Stimulated activated naive CD8-positive, alpha-beta T cell treated with anti-CD3 and anti-CD28 coated beads, Interleukin-15, amount 100 ng/mL, for 72 hours (primary cell): ENCODE data around the gene NDUFB8.

ENCODE experiments used
- ATAC-seq: fragments of 150-1000 bp; cut with Tn5 transposase; 2 replicates; pipeline ENCODE4 v1.10.0; 2021; ENCODE audit warnings: mild to moderate bottlenecking, moderate library complexity
- DNase-seq, 2 donors: peaks; one replicate each; pipeline ENCODE4 v3.0.0; 2021 to 2022
- H3K27ac Mint-ChIP-seq, 2 donors: one replicate each; pipeline ENCODE4 v1.8.0; 2022; ENCODE audit warnings: mild to moderate bottlenecking in 2 of 2, mixed read lengths in 2 of 2, moderate library complexity in 2 of 2
- H3K27me3 Mint-ChIP-seq: one replicate; pipeline ENCODE4 v1.8.0; 2022; ENCODE audit warnings: mixed read lengths
- H3K4me1 Mint-ChIP-seq: one replicate; pipeline ENCODE4 v1.8.0; 2022; ENCODE audit warnings: mild to moderate bottlenecking, mixed read lengths
- H3K4me3 Mint-ChIP-seq, 2 donors: one replicate each; pipeline ENCODE4 v1.8.0; 2022; ENCODE audit warnings: mild to moderate bottlenecking in 2 of 2, mixed read lengths in 2 of 2, moderate library complexity in 1 of 2
- H3K9me3 Mint-ChIP-seq, 2 donors: one replicate each; pipeline ENCODE4 v1.8.0; 2022; ENCODE audit warnings: mixed read lengths in 2 of 2

NDUFB8 gene

DNA sequence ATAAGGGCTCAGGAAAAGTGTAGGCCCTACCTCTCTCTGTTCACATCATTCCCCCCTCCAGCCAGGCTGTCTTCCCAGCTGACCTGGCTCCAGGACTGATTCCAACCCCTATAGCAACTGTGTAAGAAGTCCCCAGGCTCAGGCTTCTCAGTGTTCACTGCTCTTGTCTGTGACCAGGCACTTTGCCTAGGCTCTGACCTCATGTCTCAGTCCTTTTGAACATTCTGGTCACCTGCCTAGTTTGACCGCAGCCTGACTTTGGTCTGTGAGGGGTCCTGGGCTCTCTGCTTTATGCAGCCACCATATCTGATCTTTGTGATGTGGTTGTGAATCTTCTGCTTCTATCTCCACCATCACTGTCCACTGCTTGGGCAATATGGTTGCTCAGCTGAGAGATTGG lies 30.6 kb upstream of the NDUFB8 start:
- no peaks in the 10 kb centered on the region for H3K9me3 Mint-ChIP-seq
- DNase-seq, result no peak

DNA sequence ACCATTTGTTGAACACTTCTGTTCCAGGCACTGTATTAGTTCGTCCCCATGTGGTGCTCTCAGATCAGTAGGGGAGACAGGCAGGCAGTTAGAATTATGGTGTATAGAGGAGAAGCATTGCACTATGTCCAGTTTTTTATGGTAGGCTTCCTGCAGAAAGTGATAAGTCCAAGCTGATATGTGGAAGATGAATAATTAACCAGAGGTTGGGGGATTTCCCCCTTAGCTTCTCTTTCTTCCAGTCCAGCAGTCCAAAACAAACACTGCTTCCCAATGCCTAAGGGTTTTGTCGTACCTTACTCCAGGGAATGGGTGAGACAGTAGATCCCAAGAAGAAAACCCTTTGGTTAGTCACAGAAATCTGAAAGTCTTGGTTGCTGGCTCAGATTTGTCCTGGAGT lies 25.2 kb upstream of the NDUFB8 start:
- DNase-seq, result no peak
- Mint-ChIP-seq H3K4me1 (no peaks in the 10 kb centered on the region), H3K9me3 (no peaks in the 10 kb centered on the region), H3K4me3 (no peak overlapping the region), H3K27me3 (no peaks in the 10 kb centered on the region), H3K27ac (no peak overlapping the region)
- ATAC-seq, result no peak

More for the DNA sequence above, 30.6 kb upstream of the NDUFB8 start:
- no peak overlapping the region for H3K27ac Mint-ChIP-seq
- ATAC-seq, result no peak
- no peak overlapping the region for H3K4me3 Mint-ChIP-seq
- peaks cover 22% of the 10 kb centered on the region for H3K4me1 Mint-ChIP-seq
- no peaks in the 10 kb centered on the region for H3K27me3 Mint-ChIP-seq

DNA sequence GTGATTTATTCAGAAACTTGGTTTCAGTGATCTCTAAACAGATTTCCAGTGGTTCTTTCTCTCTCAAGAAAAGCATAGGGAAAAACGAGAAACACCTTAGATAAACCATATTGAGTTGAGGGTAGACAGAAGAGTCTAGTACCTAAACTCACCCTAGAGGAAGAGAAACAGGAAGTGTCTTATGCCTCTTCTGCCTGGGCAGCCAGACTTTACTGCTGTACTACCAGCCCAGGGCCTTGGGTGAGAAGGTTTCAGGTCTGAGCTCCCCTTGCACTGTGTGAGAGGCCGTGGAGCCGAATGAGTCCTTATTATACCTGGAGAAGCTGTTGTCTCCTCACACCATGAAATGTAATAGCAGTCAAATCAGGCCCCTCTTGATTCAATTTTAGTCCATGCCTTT lies 24.3 kb upstream of the NDUFB8 start:
- ATAC-seq, result no peak
- H3K27ac Mint-ChIP-seq, result no peak overlapping the region
- H3K9me3 Mint-ChIP-seq, result no peaks in the 10 kb centered on the region
- no peak for DNase-seq
- no peaks in the 10 kb centered on the region for H3K27me3 Mint-ChIP-seq
- H3K4me1 Mint-ChIP-seq, result no peaks in the 10 kb centered on the region
- no peak overlapping the region for H3K4me3 Mint-ChIP-seq

DNA sequence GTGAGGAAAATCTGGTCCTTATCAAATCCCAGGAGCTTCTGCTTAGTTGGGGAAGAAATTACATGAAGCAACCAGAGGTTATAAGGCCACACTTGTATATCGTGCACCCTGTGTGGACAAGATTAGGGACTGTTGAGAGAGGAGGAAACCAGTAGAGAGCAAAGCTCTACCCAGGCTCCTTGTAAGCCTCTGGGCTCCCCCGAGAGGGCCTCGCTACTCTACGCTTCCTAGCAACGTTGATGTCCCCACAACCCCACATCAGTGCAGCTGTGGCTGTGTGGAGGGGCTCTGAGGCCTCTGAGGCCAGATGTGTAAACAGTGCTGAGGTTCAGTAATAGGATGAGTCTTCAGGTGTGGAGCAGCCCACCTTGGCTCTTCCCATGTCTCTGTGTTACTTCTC lies 22.1 kb upstream of the NDUFB8 start:
- Mint-ChIP-seq H3K27me3 (no peaks in the 10 kb centered on the region), H3K4me3 (no peak overlapping the region), H3K9me3 (no peaks in the 10 kb centered on the region), H3K4me1 (no peaks in the 10 kb centered on the region), H3K27ac (no peak overlapping the region)
- no peak for ATAC-seq
- no peak for DNase-seq

DNA sequence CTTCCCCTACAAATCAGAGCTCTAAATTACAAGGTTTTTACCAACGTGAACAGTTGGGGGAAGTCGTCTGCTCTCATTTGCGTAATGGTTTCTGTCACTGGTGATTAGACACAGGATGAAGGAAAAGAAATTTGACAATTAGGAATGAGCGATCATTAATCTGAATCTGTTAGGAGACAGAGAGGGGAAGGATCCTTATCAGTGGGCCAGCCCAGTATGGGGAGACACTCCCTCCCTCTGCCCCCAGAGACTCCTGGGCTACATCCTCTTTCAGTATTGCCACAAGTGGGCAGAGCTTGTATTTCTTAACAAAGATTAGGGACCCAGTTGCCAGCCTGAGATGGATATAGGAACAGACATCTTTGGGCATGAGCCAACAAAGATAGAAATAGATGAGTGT lies 21.5 kb upstream of the NDUFB8 start:
- H3K27me3 Mint-ChIP-seq, result no peaks in the 10 kb centered on the region
- H3K9me3 Mint-ChIP-seq, result no peaks in the 10 kb centered on the region
- DNase-seq (no peak), ATAC-seq (no peak)
- H3K27ac Mint-ChIP-seq, result peak overlapping the region in 1 of 2 donors; percentile 21
- no peaks in the 10 kb centered on the region for H3K4me1 Mint-ChIP-seq
- H3K4me3 Mint-ChIP-seq, result no peak overlapping the region

DNA sequence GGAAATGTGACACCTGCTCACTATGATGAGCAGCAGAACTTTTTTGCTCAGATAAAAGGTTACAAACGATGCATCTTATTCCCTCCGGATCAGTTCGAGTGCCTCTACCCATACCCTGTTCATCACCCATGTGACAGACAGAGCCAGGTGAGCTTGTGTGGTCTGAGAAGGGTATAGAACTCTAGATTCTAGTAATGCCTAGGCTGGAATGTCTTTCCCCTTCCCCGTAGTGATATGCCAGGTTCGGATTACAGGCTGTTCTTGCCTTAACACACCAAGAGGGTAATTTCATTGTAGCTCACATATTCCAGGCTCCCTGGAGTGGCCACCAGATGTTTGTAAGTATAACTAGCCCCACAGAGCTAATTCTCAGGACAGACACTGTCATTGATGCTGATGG lies 15.3 kb upstream of the NDUFB8 start:
- Mint-ChIP-seq H3K4me3 (no peak overlapping the region), H3K27ac (no peak overlapping the region), H3K9me3 (no peaks in the 10 kb centered on the region), H3K27me3 (no peaks in the 10 kb centered on the region), H3K4me1 (no peaks in the 10 kb centered on the region)
- DNase-seq, result no peak
- no peak for ATAC-seq

DNA sequence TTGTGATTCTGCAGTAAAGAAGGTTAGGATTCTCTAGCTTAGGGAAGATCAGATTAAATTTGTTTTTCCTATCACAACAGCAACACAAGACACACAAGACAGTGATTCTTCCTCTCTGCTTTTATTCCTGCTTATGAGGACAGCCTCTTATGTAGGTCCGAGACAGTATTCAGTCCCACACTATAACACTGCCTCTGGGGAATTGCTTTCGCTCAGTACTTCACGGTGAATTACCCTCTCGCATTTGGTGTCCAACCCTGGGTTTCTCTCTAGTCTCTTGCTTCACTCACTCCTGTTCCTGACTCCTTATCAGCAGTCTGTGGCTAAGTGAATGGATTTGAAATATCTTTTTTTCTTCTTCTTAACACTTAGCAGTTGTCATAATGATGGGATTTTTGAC lies 7.8 kb upstream of the NDUFB8 start:
- Mint-ChIP-seq H3K27me3 (no peaks in the 10 kb centered on the region), H3K4me1 (no peaks in the 10 kb centered on the region), H3K9me3 (no peaks in the 10 kb centered on the region), H3K27ac (no peak overlapping the region), H3K4me3 (peak overlapping the region; percentile 21 to 68)
- no peak for DNase-seq
- no peak for ATAC-seq

DNA sequence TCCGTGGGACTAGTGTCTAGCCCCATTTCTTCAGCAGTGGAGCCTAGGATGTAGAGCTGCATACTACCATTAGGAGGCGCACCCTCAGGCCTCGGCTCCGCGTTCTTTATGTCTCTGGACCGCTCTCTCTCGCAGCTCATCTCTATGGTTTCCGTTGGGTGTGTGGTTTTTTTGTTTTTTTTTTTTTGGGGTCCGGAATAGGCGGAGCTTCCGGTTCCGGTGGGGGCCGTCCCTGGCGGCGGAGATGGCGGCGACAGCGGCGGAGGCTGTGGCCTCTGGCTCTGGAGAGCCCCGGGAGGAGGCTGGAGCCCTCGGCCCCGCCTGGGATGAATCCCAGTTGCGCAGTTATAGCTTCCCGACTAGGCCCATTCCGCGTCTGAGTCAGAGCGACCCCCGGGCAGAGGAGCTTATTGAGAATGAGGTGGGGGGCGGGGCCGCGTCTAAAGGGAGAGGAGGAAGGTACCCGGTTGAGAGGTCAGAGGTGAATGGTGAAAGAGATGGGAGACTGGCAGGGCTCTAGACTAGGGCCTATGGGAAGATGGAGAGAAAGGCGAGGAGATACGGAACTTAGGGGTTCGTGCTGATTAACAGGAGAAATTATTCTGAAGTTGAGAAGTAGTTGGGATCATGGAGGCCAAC lies 6.2 kb upstream of the NDUFB8 start, which contains the start of gene HIF1AN:
Gene HIF1AN (plus strand): TSS at position 229 of the 639 bp plus-strand sequence. CDS start 16 bp downstream, at position 245.
- Mint-ChIP-seq H3K9me3 (no peaks in the 10 kb centered on the region), H3K4me3 (peak within 1 kb of the TSS in 1 of 2 donors; percentile 57), H3K27ac (peak within 1 kb of the TSS; percentile 19 to 58), H3K27me3 (no peaks in the 10 kb centered on the region), H3K4me1 (peaks cover 11% of the 10 kb centered on the region)
- DNase-seq (peak; percentile 86 to 92), ATAC-seq (peak; percentile 96)

DNA sequence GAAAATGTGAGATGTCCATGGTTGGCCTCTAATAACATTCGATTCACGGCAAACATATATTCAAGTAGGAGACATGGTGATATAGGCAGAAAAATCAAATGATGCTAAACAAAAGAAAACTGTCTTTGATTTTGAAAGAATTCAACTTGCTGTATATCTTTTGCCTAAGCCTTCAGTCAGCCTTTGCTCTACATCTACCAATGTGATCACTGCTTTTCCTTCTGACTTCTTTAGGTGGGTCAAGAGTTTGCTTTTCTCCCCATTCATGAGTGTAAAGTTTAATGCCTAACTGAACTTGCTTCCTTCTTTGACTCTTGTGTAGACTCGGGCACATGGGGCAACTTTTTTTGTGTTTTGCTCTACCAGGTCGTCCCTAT lies 5.7 kb upstream of the NDUFB8 start:
- H3K9me3 Mint-ChIP-seq, result no peaks in the 10 kb centered on the region
- ATAC-seq (peak; percentile 36), DNase-seq (no peak)
- H3K4me3 Mint-ChIP-seq, result no peak overlapping the region
- no peak overlapping the region for H3K27ac Mint-ChIP-seq
- H3K27me3 Mint-ChIP-seq, result no peaks in the 10 kb centered on the region
- H3K4me1 Mint-ChIP-seq, result peaks cover 13% of the 10 kb centered on the region

DNA sequence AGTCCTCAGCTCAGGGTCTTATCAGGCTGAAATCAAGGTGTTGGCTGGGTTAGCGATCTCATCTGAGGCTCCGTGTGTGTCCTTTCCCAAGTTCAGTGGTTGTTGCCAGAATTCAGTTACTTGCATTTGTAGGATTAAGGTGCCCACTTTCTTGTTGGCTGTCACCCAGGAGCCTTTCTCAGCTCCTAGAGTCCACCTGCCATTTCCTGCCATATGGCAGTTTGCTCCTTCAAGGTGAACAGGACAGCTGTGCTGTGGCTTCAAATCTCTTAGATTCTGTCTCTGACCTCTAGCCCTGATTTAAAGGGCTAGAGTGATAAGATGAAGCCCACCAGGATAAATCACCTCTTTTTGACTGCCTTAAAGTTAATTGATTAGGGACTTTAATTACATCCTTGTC lies 5.1 kb upstream of the NDUFB8 start:
- H3K9me3 Mint-ChIP-seq, result no peaks in the 10 kb centered on the region
- H3K4me3 Mint-ChIP-seq, result peak overlapping the region in 1 of 2 donors; percentile 57
- ATAC-seq (no peak), DNase-seq (no peak)
- H3K27me3 Mint-ChIP-seq, result no peaks in the 10 kb centered on the region
- H3K4me1 Mint-ChIP-seq, result peaks cover 19% of the 10 kb centered on the region
- peak overlapping the region in 1 of 2 donors; percentile 58 for H3K27ac Mint-ChIP-seq

DNA sequence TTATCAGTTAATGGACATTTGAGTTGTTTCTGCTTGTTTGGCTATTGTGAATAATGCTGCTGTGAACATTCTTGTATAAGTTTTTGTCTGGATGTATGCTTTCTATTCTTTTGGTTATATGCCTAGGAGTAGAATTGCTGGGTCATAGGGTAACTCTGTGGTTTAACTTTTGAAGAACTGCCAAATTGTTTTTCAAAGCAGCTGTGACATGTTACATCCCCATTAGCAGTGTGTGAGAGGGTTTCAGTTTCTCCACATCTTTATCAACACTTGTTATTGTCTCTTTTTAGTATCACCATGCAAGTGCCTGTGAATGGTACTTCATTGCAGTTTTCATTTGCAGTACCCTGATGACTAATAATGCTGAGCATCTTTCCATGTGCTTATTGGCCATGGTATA lies 2.1 kb upstream of the NDUFB8 start:
- ATAC-seq, result peak; percentile 39
- H3K27ac Mint-ChIP-seq, result no peak overlapping the region
- DNase-seq, result no peak
- no peaks in the 10 kb centered on the region for H3K9me3 Mint-ChIP-seq
- H3K4me1 Mint-ChIP-seq, result peaks cover 22% of the 10 kb centered on the region
- no peaks in the 10 kb centered on the region for H3K27me3 Mint-ChIP-seq
- peak overlapping the region in 1 of 2 donors; percentile 64 for H3K4me3 Mint-ChIP-seq

DNA sequence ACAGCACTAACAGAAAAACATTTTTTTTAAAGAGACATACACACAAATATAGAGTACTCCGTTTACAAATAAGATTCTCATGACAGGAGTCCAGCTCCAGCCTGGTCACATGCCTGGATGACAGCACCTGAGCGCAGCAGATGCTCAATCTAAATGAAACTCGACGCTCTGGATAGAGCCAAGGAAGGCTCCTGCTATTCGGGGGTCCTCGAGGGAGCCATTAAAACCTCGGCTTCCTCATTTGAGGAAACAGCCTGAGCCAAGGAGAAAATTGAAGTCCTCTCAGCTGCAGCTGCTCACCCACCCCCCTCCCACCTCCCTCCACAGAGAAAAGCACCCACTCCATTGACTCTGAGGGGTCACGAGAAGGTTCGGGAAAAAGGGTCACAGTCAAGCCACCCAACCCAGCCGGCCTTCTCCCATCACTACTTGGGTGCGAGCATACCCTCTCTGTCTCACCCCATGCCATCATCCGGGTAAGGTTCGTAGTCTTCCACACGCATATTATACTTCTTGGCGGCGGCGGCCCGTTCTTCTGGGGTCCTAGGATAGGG lies 673 bp downstream of the NDUFB8 start:
- Mint-ChIP-seq H3K4me1 (peaks cover 45% of the 10 kb centered on the region), H3K9me3 (no peaks in the 10 kb centered on the region), H3K4me3 (peak overlapping the region; percentile 96 to 97), H3K27me3 (no peaks in the 10 kb centered on the region), H3K27ac (peak overlapping the region; percentile 98 to 99)
- DNase-seq, result no peak
- peak; percentile 24 for ATAC-seq

DNA sequence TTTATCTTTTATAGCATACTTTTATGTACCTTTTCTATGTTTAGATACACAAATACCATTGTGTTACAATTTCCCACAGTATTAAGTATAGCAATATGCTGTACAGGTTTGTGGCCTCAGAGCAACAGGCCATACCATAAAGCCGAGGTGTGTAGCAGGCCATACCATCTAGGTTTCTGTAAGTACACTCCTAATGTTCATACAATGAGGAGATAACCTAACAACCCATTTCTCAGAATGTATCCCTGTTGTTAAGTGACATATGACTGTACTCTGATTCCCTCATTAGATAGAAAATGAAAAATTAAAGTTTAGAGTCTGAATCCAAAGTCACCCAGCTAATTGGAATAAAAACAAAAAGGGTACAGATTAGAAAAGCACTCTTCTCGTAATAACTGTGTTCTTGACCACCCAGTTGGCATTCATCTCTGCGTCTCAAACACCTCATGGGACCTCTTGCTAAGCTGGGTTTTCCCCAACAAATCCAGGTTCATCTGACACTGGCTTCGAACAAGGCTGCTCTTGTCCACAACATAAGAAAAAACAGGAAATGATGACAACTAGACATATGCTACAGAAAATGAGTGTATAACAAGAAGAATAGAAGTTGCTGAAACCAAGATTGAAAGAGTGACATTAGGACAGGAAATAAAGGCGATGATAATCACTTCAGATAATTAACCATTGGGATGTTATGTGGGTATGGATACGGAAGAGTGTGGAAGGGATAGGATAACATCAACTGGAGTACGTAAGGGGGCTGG lies 1.4 kb downstream of the NDUFB8 start:
- H3K27ac Mint-ChIP-seq, result peak overlapping the region; percentile 98 to 99
- peaks cover 50% of the 10 kb centered on the region for H3K4me1 Mint-ChIP-seq
- no peaks in the 10 kb centered on the region for H3K27me3 Mint-ChIP-seq
- peak in 1 of 2 donors; percentile 54 for DNase-seq
- H3K4me3 Mint-ChIP-seq, result peak overlapping the region; percentile 96 to 97
- no peaks in the 10 kb centered on the region for H3K9me3 Mint-ChIP-seq
- peak; percentile 74 for ATAC-seq

DNA sequence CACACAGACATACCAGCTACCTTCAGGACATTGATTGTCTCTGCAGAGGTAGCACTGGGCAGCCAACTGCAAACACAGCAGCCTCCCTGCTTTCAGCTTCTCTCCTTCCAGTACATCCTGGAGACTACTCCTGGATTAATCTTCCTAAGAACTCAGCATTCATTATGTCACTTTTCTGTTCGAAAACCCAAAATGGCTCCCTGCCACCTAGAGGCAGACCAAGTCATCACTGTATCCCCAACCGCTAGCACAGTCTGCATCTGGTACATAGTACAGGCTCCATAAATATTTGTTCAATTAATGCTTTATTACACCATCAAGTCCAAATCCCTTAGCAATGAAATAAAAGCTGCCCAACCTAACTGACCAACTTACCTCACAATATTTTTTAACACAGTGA lies 5.0 kb downstream of the NDUFB8 start:
- Mint-ChIP-seq H3K9me3 (no peaks in the 10 kb centered on the region), H3K27ac (no peak overlapping the region), H3K27me3 (no peaks in the 10 kb centered on the region), H3K4me1 (peaks cover 31% of the 10 kb centered on the region), H3K4me3 (no peak overlapping the region)
- DNase-seq (no peak), ATAC-seq (no peak)

DNA sequence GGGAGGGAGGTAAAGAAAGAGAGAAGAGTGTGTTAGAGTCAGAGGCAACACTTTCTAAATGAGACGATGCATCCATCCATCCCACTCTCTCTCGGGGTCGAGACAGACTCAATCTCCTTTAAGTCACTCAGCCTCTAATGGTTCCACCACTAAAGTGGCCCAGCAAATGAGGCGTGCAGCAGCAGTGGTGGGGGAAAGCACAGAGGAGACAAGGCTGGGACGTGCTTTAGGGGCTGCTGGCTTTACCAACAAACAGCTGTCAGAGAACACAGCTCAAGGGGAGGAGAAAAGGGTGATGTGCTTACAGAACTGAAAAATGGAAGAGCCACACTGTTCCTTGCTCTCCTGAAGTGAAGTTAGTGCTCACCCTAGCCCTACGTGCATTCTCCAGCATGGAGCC lies 5.5 kb downstream of the NDUFB8 start:
- Mint-ChIP-seq H3K4me3 (no peak overlapping the region), H3K27ac (no peak overlapping the region), H3K4me1 (peaks cover 35% of the 10 kb centered on the region), H3K9me3 (no peaks in the 10 kb centered on the region), H3K27me3 (no peaks in the 10 kb centered on the region)
- no peak for ATAC-seq
- DNase-seq, result no peak

DNA sequence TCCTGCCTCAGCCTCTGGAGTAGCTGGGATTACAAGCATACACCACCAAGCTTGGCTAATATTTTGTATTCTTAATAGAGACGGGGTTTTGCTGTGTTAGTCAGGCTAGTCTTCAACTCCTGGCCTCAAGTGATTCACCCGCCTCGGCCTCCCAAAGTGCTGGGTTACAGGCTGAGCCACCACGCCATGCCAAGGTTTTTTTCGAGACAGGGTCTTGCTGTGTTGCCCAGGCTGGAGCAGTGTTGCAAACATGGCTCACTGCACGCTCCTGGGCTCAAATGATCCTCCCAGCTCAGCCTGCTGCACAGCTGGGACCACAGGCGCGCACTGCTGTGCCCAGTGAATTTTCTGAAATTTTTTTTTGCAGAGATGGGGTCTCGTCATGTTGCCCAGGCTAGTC lies 6.7 kb downstream of the NDUFB8 start:
- DNase-seq (no peak), ATAC-seq (no peak)
- H3K9me3 Mint-ChIP-seq, result no peaks in the 10 kb centered on the region

More for the DNA sequence above, 6.7 kb downstream of the NDUFB8 start:
- H3K4me1 Mint-ChIP-seq, result peaks cover 48% of the 10 kb centered on the region
- H3K4me3 Mint-ChIP-seq, result no peak overlapping the region
- H3K27me3 Mint-ChIP-seq, result no peaks in the 10 kb centered on the region
- no peak overlapping the region for H3K27ac Mint-ChIP-seq
